ENCODE results near the gene ZNF620. TPM values are rescaled to one million over a fixed set of nuclear protein-coding genes. Genes with fewer than 3 reads are reported as not detected.
A peak's percentile ranks its signal among the peaks of the same experiment; 100 is the strongest.
"Not testable (repeated sequence)": the region's sequence is repeated elsewhere in the genome, so short reads cannot be mapped to it uniquely, and the experiment has no call there.

The ZNF620 gene
- total RNA-seq, result 1 to 10 TPM; 5.7 to 8.3 TPM

DNA sequence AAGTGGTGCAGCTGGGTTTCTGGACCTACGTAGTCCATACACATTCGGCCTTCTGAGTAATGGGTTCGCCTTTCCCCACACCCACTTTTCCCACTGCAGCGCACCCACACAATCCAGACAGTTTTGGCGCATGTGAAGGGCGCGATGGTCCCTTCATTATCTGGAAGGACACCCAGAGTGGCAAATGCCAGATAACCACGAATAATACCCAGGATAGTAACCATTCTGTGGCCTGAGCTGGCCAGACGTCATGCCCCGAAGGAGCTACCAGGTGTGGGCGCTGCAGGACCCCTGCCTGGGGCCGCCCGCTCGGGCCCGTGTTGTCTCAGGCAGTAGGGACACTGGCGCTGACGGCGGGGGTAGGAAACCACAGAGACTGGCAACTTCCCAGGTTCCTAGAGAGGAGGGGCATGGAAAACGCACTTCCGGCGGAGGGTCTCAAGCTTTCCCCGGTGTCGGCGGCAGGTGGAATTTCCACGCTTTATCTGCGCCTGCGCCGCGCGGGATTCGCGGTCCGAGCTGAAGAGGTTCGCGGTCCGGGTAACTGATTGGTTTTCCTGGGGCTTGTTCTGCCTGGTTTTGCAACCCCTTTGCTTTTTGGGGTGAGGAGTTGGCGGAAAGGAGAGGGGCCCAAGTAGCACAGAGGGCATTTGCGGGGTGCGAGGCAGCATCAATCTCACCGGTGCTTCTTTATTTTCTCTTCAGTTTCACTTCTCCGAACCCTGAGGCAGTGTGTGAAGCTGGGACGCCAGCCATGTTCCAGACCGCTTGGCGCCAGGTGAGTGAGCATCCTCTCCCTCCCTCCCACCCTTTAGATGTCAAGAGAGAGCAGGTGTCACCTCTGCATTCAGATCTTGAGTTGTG, at the start of gene ZNF620:
ZNF620 (plus strand) TSS at position 441 of the 864 bp plus-strand sequence; CDS start at position 755, 314 bp downstream.
- H3K4me1 Mint-ChIP-seq, result peaks cover 31% of the 10 kb centered on the region
- ATAC-seq (peak; percentile 83), DNase-seq (peak; percentile 57)
- CTCF ChIA-PET, result interaction anchor here (1.2 to 1.8 kb wide), 6 partner anchors 12 to 75 kb away, joined by 3 to 8 read pairs (median 4); partner anchors contain the start of gene ZNF621
- H3K36me3 Mint-ChIP-seq, result peaks cover 25% of the 10 kb centered on the region
- peak within 1 kb of the TSS; percentile 92 for H3K4me3 Mint-ChIP-seq
- H3K27ac Mint-ChIP-seq, result peak within 1 kb of the TSS; percentile 88
- no peaks in the 10 kb centered on the region for H3K9me3 Mint-ChIP-seq (ENCODE audit: low read depth)
- H3K27me3 Mint-ChIP-seq, result no peaks in the 10 kb centered on the region

DNA sequence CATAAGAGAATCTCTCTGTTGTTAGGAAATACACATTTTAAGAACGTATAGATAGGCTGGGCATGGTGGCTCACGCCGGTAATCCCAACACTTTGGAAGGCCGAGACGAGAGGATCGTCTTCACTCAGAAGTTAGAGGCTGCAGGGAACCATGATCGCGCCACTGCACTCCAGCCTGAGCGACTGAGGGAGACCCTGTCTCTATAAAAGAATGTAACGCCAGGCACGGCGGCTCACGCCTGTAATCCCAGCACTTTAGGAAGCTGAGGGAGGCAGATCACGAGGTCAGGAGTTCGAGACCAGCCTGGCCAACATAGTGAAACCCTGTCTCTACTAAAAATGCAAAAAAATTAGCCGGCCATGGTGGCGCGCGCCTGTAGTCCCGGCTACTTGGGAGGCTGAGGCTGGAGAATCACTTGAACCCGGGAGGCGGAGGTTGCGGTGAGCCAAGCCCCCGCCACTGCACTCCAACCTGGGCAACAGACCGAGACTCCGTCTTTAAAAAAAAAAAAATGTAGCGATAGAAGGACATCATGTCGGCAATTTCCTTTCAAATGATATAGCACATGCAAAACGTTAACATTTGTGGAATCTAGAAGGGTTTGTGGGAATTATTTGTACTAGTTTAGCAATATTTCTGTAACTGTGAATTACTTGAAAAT, 49.4 kb upstream of the ZNF620 start:
- no peak for DNase-seq
- CTCF ChIA-PET, result interaction anchor here (1.0 to 1.9 kb wide), 3 partner anchors 21 to 253 kb away, joined by 3 to 10 read pairs (median 4); partner anchors contain the start of gene ZNF619
- H3K4me1 Mint-ChIP-seq, result peaks cover 71% of the 10 kb centered on the region
- peak overlapping the region; percentile 88 for H3K27ac Mint-ChIP-seq
- H3K27me3 Mint-ChIP-seq, result no peaks in the 10 kb centered on the region
- H3K4me3 Mint-ChIP-seq, result peak overlapping the region; percentile 93
- no peak for ATAC-seq
- no peaks in the 10 kb centered on the region for H3K9me3 Mint-ChIP-seq (ENCODE audit: low read depth)
- H3K36me3 Mint-ChIP-seq, result peaks cover 37% of the 10 kb centered on the region

DNA sequence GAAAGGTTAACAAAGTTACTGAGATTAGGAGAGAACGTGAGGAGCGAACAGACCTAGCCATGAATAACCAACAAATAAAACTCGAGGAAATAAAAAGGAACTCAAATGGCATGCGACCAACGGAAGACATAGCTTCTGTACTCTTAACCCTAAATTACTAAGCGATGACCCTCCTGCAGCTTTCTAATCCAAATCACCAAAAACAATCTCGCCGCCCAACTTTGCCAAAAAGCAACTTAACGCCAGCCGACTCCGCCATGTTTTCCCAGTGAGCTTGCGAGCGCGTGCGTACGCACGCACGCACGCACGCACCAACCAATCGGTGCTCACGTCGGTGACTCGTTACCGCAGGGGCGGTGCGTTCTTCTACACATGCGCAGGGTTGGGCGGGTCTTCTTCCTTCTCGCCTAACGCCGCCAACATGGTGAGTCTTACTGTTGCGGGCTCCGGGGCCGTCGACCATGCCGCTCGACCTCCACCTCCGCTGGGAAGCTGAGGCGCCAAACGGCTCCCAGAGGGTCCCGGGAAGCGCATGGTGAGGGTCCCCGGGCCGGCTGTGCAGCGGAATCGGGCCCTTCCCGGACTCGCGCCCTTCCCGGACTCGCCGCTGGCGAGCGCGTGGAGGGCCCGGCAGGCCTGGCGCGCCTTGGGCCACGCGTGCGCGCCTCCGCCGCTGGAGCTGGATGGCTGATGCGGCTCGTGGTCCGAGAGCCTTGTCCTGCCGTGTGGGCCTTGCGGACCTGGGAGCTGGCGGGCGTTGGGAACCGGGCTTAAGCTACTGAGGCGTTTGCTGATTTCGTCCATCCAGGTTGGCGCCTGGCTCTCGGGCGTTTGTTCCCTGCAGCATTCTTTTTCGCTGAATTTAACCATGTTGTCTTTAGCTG, 48.7 kb upstream of the ZNF620 start, which contains the start of gene RPL14:
RPL14 (plus strand) TSS at position 400 of the 884 bp plus-strand sequence; CDS start at position 533, 133 bp downstream.
- peak; percentile 97 for DNase-seq
- peaks cover 69% of the 10 kb centered on the region for H3K4me1 Mint-ChIP-seq
- peak within 1 kb of the TSS; percentile 93 for H3K4me3 Mint-ChIP-seq
- H3K9me3 Mint-ChIP-seq (ENCODE audit: low read depth), result no peaks in the 10 kb centered on the region
- ATAC-seq, result peak; percentile 72
- CTCF ChIA-PET, result interaction anchor here (0.8 to 1.9 kb wide), 4 partner anchors 20 to 254 kb away, joined by 3 to 10 read pairs (median 4); partner anchors contain the start of gene ZNF619
- H3K27me3 Mint-ChIP-seq, result no peaks in the 10 kb centered on the region
- peaks cover 41% of the 10 kb centered on the region for H3K36me3 Mint-ChIP-seq
- H3K27ac Mint-ChIP-seq, result peak within 1 kb of the TSS; percentile 88

DNA sequence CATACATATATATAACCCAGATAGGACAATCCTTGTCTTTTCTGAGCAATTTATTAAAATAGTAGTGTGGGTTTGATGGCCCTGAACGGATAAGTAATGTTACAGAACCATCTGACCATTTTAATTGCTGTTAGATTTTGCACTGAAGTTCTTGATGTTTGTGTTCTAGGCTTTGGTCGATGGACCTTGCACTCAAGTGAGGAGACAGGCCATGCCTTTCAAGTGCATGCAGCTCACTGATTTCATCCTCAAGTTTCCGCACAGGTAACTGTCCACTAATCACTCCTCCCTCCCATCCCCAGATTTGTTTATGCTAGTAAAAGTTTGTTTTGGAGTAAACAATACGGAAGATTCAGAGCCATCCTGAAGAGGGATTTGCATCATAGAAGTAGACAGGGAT, 47.4 kb upstream of the ZNF620 start:
- Mint-ChIP-seq H3K27me3 (no peaks in the 10 kb centered on the region), H3K27ac (peak overlapping the region; percentile 88), H3K36me3 (peaks cover 46% of the 10 kb centered on the region), H3K4me3 (peak overlapping the region; percentile 93), H3K4me1 (peaks cover 68% of the 10 kb centered on the region), H3K9me3 (ENCODE audit: low read depth) (no peaks in the 10 kb centered on the region)
- DNase-seq (no peak), ATAC-seq (no peak)
- CTCF ChIA-PET, result interaction anchor here (1.9 kb wide), 1 partner anchor 19 kb away, joined by 10 read pairs; the partner anchor contains the start of gene ZNF619

DNA sequence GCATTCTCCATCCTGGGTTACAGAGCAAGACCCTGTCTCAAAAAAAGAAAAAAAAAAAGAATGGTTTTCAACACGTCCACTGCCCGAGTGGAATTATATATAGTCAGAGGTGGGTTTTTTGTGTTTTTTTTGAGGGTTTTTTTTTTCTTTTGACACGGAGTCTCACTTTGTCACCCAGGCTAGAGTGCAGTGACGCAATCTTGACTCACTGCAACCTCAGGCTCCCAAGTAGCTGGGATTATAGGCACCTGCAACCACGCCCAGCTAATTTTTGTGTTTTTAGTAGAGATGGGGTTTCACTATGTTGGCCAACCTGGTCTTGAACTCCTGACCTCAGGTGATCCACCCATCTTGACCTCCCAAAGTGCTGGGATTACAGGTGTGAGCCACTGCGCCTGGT, 45.4 kb upstream of the ZNF620 start:
- Mint-ChIP-seq H3K36me3 (peaks cover 61% of the 10 kb centered on the region), H3K27ac (peak overlapping the region; percentile 24), H3K4me1 (peaks cover 72% of the 10 kb centered on the region)
- not testable (repeated sequence) for ATAC-seq; H3K4me3 Mint-ChIP-seq; H3K27me3 Mint-ChIP-seq; DNase-seq; H3K9me3 Mint-ChIP-seq (ENCODE audit: low read depth)
- CTCF ChIA-PET, result interaction anchor here (0.6 kb wide), 1 partner anchor 11 kb away, joined by 3 read pairs; no protein-coding TSS in a partner anchor

DNA sequence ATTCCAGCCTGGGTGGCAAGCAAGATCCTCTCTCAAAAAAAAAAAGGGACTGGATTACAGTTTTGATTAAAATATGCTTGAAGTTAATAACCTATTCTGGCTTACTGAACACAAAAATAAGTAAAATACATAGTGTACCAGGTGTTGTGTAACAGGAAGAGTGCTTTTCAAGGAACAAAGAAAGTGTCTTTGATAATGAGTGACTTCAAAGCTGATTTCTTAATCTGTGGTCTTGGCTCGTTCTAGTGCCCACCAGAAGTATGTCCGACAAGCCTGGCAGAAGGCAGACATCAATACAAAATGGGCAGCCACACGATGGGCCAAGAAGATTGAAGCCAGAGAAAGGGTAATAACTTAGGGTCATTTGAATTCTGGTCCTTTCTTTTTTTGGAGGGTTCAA, 44.7 kb upstream of the ZNF620 start:
- CTCF ChIA-PET, result no interaction called here
- Mint-ChIP-seq H3K4me3 (no peak overlapping the region), H3K27me3 (no peaks in the 10 kb centered on the region), H3K4me1 (peaks cover 68% of the 10 kb centered on the region), H3K27ac (peak overlapping the region; percentile 10), H3K9me3 (ENCODE audit: low read depth) (no peaks in the 10 kb centered on the region), H3K36me3 (peaks cover 64% of the 10 kb centered on the region)
- ATAC-seq (no peak), DNase-seq (no peak)

DNA sequence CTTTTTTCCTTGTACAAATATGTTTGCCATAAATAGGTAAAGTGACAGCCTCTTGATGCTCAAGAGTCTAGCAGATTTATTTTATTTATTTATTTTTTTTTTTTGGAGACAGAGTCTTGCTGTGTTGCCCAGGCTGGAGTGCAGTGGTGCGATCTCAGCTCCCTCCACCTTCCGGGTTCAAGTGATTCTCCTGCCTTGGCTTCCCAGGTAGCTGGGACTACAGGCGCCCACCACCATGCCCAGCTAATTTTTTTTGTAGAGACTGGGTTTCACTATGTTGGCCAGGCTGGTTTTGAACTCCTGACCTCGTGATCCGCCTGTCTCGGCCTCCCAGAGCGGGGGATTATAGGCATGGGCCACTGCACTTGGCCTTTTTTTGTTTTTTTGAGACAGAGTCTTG, 43.0 kb upstream of the ZNF620 start:
- Mint-ChIP-seq H3K4me1 (peaks cover 60% of the 10 kb centered on the region), H3K36me3 (peaks cover 64% of the 10 kb centered on the region)
- H3K27ac Mint-ChIP-seq; H3K4me3 Mint-ChIP-seq; CTCF ChIA-PET; ATAC-seq; H3K27me3 Mint-ChIP-seq; DNase-seq; H3K9me3 Mint-ChIP-seq (ENCODE audit: low read depth): not testable (repeated sequence)

DNA sequence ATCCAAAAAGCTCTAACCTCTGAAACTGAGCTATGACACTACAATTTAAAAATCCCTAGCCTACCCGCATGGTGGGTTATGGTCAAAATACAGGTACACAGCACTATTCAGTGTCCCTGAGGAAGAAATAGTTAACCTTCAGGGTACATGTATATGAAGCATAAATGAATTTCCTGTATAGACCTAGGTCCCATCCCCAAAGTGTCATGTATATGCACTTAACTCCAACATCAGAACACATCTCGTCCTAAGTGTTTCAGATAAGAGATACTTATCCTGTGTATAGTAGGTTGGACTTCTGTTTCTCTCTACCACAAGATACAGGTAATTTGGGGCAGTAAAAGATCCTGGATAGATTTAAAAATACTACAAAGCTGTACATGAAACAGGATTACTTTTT, 42.3 kb upstream of the ZNF620 start:
- Mint-ChIP-seq H3K4me1 (peaks cover 53% of the 10 kb centered on the region), H3K27ac (peak overlapping the region; percentile 41), H3K4me3 (no peak overlapping the region), H3K36me3 (peaks cover 60% of the 10 kb centered on the region), H3K9me3 (ENCODE audit: low read depth) (no peaks in the 10 kb centered on the region), H3K27me3 (no peaks in the 10 kb centered on the region)
- ATAC-seq (no peak), DNase-seq (no peak)
- CTCF ChIA-PET, result interaction anchor here (1.1 to 1.2 kb wide), 2 partner anchors 13 to 42 kb away, joined by 3 to 4 read pairs; partner anchors contain the start of genes ZNF619 and ZNF620

DNA sequence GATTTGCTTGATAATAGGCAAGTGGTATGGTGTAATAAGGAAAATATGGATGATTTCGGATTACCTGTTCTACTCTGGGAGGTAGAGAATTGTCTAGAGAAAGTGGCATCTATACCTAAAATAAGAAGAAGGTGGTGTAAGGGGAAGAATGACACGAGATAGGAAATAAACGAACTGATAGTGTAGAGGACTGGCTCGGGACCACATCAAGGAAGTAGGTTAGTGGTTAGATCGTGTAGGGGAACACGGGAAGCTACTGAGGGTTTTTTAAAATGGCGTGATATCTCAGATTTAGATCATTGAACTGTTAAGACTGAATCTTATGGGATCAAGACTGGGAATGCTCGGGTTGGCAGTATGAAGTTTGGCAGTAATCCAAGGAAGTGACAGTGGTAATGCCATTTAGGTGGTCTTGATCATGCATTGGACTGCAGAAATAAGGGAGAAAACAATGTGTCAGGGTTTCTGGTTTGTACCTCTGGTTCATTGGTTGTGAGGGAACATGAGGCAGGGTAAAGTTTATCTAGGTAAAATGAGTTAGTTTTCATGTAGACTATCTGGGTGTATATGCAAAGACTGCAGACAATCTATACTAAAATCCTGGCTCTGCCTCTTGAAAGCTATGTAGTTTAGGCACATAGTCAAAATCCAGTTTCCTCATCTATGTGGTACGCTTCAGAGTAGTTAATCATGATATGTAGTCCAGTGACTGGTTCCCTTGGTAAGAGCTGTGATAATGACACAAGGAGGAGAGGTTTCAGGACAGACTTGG, 41.3 kb upstream of the ZNF620 start:
- peak; percentile 78 for ATAC-seq
- CTCF ChIA-PET, result interaction anchor here (1.1 to 1.2 kb wide), 2 partner anchors 13 to 41 kb away, joined by 3 to 4 read pairs; partner anchors contain the start of genes ZNF619 and ZNF620
- Mint-ChIP-seq H3K4me1 (peaks cover 45% of the 10 kb centered on the region), H3K27ac (peak overlapping the region; percentile 79), H3K9me3 (ENCODE audit: low read depth) (no peaks in the 10 kb centered on the region), H3K4me3 (no peak overlapping the region), H3K27me3 (no peaks in the 10 kb centered on the region), H3K36me3 (peaks cover 51% of the 10 kb centered on the region)
- no peak for DNase-seq

DNA sequence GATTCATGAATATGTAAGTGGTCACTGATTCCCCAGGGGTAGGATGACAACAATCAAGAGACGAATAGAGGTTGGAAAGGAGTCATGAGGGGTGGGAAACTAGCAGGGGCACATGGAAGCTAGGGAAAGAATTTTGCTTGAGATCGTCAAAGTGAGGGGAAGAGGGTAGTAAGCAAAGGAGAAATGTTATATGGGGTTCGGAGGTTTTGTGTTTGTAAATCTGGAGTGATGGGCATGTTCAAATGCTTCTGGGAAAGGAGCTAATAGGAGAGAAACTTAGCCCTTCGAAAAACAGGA, 40.8 kb upstream of the ZNF620 start:
- Mint-ChIP-seq H3K36me3 (peaks cover 48% of the 10 kb centered on the region), H3K9me3 (ENCODE audit: low read depth) (no peaks in the 10 kb centered on the region), H3K4me1 (peaks cover 41% of the 10 kb centered on the region), H3K4me3 (no peak overlapping the region), H3K27me3 (no peaks in the 10 kb centered on the region), H3K27ac (peak overlapping the region; percentile 79)
- ATAC-seq (no peak), DNase-seq (no peak)
- CTCF ChIA-PET, result no interaction called here

DNA sequence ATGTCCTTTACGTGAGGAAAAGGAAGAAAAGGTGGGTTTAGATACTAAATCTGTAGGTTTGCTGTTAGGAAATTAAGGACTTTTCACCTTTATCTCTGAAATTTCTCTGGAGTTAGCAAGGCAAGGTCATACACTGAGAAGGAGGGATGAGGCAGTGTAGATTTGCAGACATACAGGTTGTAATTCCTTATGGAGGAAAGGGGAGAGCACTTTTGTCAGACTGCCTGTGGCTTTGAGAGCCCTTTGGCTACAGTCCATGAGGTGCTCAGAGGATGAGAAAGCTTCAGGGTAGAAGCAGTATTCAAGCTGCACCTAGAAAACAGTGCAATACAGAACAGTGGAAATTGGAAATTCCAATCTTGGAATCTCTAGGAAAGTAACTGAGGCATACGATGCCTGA, 40.4 kb upstream of the ZNF620 start:
- Mint-ChIP-seq H3K9me3 (ENCODE audit: low read depth) (no peaks in the 10 kb centered on the region), H3K4me3 (no peak overlapping the region), H3K4me1 (peaks cover 37% of the 10 kb centered on the region), H3K36me3 (peaks cover 45% of the 10 kb centered on the region), H3K27ac (no peak overlapping the region), H3K27me3 (no peaks in the 10 kb centered on the region)
- CTCF ChIA-PET, result interaction anchor here (0.6 kb wide), 1 partner anchor 20 kb away, joined by 3 read pairs; no protein-coding TSS in a partner anchor
- DNase-seq (no peak), ATAC-seq (no peak)

DNA sequence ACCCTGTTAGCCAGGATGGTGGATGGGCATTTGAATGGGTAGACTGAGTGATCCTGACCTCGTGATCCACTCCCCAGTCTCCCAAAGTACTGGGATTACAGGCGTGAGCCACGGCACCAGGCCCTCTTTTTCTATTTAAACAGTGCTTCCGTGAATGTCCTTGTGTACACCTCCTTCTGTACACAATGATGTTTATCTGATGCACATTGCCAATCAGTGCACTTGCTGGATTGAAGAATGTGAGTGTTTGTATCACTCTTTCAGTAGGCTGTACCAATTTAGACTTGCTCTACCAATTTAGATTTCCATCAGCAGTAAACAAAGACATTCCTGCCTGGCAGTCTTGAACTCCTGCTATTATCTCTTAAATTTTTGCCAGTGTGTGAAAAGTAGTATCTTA, 37.8 kb upstream of the ZNF620 start:
- CTCF ChIA-PET, result interaction anchor here (0.6 kb wide), 1 partner anchor 51 kb away, joined by 3 read pairs; no protein-coding TSS in a partner anchor
- H3K27ac Mint-ChIP-seq, result no peak overlapping the region

More for the DNA sequence above, 37.8 kb upstream of the ZNF620 start:
- Mint-ChIP-seq H3K27me3 (no peaks in the 10 kb centered on the region), H3K9me3 (ENCODE audit: low read depth) (no peaks in the 10 kb centered on the region), H3K4me1 (peaks cover 24% of the 10 kb centered on the region), H3K4me3 (no peak overlapping the region), H3K36me3 (peaks cover 31% of the 10 kb centered on the region)
- ATAC-seq, result no peak
- DNase-seq, result no peak

All from activated CD8-positive, alpha-beta memory T cell treated with anti-CD3 and anti-CD28 coated beads, Interleukin-2, amount 10 ng/mL, durations not matched to agents 7 days and 5 days (primary cell).